Suppressor macrophage (primary cell): ENCODE data around the gene LMTK2.

ENCODE experiments used
- DNase-seq, 4 experiments: peaks; one replicate each; pipeline ENCODE4 v3.0.0-alpha.2; 2020 to 2022

The LMTK2 gene

GRCh38 chr7:98175260-98175940, 68.7 kb downstream of the LMTK2 start:
- no peak for DNase-seq

GRCh38 chr7:98177553-98177952, 70.9 kb downstream of the LMTK2 start:
- no peak for DNase-seq

- no peak for DNase-seq
Measured at GRCh38 chr7:98178321-98178720, 71.7 kb downstream of the LMTK2 start.

- no peak for DNase-seq
Measured at GRCh38 chr7:98178762-98179490, 72.3 kb downstream of the LMTK2 start.

- DNase-seq, result no peak
Measured at GRCh38 chr7:98180751-98181150, 74.1 kb downstream of the LMTK2 start.

- DNase-seq, result peak in 2 of 4 experiments; percentile 16 to 27
Measured at GRCh38 chr7:98185101-98185500, 78.4 kb downstream of the LMTK2 start.

- DNase-seq, result peak in 3 of 4 experiments; percentile 21 to 75 (median 70)
Measured at GRCh38 chr7:98186452-98187137, 79.9 kb downstream of the LMTK2 start.

GRCh38 chr7:98187138-98187502, 80.5 kb downstream of the LMTK2 start:
- no peak for DNase-seq

GRCh38 chr7:98189559-98189958, 82.9 kb downstream of the LMTK2 start:
- DNase-seq, result no peak

- no peak for DNase-seq
Measured at GRCh38 chr7:98191668-98192431, 85.2 kb downstream of the LMTK2 start.

- no peak for DNase-seq
Measured at GRCh38 chr7:98192781-98193457, 86.3 kb downstream of the LMTK2 start.

- DNase-seq, result no peak
Measured at GRCh38 chr7:98193474-98194180, 87.0 kb downstream of the LMTK2 start.

- no peak for DNase-seq
Measured at GRCh38 chr7:98194186-98194585, 87.5 kb downstream of the LMTK2 start.

GRCh38 chr7:98194672-98195457, 88.2 kb downstream of the LMTK2 start:
- no peak for DNase-seq

- DNase-seq, result no peak
Measured at GRCh38 chr7:98196706-98197605, 90.3 kb downstream of the LMTK2 start.

GRCh38 chr7:98199131-98199530, 92.5 kb downstream of the LMTK2 start:
- DNase-seq, result no peak

GRCh38 chr7:98200364-98200763, 93.7 kb downstream of the LMTK2 start:
- no peak for DNase-seq

- DNase-seq, result peak; percentile 46 to 66 (median 60)
Measured at GRCh38 chr7:98202367-98203195, 95.9 kb downstream of the LMTK2 start.
